ENCODE data around the gene PRR5.
"Not testable (repeated sequence)": the region's sequence is repeated elsewhere in the genome, so short reads cannot be mapped to it uniquely, and the experiment has no call there.

Gene PRR5

DNA sequence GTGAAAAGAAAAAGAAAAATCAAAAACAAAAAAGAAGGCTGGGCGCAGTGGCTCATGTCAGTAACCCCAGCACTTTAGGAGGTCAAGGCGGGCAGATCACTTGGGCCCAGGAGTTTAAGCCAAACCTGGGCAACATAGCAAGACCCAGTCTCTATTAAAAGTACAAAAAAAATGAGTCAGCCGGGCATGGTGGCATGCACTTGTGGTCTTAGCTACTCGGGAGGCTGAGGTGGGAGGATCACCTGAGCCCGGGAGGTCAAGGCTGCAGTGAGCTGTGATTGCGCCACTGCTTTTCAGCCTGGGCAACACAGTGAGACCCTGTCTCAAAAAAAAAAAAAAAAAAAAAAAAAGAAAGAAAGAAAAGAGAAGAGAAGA is 26.0 kb upstream of the PRR5 start:
- not testable (repeated sequence) for DNase-seq

DNA sequence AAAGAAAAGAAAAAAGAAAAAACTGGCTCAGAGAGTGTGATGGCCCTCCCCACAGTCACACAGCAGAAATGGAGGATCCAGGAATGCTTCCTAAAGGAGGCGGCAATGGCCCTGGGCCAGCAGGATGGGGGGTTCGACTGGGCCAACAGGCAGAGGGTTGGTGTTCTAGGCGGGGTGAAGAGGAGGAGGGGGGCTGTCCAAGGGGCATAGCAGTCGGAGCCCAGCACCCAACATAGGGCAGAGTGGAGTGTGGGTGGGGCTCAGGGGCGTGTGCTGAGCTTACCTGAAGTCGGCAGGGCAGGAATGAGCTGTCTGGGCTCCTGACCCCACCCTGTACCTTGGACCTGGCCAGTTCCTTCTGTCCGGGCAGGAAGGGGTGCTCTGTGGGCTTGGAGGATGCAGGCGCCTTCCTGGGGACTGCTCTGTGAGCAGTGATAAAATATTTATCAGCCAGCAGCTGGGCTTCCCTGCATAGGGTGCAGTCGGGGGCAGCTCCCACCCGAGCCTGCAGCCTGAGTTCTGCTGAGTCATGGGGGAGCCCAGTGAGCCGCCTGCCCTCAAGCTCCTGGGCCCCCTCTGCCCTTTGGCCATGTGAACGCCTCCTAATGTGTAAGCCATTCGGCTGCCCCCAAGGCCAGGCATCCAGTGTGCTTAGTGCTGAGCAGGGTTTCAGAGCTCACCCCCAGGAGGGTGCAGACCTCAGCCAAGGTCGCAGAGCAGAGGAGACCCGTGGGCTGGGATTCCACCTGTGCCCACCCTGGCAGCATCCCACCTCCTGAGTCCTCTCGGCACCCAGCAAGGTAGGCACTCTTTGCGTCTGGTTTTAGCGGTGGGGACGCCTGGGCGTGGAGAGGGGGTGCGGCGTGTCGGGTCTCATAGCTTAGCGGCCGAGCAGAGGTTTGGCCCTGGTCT is 25.3 kb upstream of the PRR5 start:
- DNase-seq, result no peak

DNA sequence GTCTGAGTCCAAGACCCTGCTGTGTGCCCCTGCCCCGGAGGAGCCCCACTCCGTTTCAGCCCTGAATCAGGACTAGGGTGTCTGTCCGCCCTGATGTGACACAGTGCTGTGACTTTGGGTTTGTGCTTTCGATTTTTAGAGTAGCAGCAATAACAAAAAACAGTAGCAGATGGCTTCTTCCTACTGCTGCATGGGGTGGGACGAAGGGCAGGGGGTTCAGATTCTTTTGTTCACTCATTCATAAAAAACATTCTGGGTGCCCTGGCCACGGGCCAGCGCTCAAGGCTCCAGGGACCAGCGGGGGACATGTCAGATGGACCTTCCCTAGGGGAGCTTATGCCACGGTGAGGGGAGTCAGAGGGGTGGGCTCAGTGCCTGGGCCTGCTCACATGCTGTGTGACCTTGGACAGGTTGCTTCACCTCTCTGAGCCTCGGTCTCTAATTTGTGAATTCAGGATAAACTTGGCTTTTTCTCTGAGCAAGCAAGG is 24.6 kb upstream of the PRR5 start:
- no peak for DNase-seq

DNA sequence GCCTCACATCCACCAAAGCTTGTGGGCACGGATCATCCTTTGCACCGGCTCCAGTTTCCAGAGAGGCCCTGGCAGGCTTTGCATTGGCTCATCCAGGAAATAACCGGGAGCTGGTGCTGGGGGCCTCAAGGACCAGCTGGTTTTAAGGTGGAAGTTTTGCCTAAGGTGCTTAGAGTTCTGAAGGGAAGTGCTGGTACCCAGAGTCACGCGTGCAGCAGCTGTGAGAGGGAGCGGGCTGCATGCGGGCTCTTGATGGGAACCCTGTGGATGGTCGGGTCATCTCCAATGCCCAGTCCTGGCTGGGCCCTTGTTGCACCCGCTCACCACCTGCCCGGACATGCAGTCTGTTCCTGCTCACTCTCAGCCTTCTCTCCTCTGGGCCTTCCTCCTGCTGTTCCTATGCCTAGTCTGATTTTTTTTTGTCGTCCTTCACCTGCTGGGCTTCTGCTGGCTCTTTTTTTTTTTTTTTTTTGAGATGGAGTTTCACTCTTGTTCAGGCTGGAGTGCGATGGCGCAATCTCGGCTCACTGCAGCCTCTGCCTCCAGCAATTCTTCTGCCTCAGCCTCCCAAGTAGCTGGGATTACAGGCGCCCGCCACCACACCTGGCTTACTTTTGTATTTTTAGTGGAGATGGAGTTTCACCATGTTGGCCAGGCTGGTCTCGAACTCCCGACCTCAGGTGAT is 24.0 kb upstream of the PRR5 start:
- no peak for DNase-seq

DNA sequence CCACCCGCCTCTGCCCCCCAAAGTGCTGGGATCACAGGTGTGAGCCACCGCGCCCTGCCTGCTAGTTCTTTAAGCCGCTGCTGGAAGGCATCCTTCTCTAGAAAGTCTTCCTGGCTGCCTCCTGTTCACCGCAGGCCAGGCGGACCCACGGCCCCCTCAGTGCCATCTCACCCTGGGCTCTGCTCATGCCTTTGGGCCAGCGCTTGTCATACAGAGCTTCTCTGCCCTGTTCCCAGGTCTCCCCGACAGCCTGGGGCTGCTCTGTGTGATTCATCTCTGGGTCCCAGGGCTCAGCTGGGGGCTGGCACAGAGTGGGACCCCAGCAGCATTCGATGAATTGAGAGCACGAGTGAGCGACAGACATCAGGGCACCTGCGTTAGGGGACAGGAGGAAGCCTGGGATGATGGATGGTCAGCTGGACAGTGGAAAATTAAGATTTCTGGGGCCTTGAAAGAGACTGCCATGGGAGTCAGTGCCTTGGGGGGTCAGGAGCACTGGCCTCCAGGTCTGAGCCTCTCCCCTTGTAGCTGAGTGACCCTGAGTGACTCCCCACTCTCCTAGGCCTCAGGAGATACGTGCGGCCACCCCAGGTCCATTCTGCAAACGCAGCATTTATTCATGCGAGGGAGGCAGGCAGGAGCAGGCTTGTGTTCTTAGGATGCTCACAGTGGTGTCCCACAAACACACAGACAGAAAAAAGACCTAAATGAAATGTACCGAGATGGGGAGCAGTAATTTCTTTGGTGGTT is 23.3 kb upstream of the PRR5 start:
- DNase-seq, result no peak

DNA sequence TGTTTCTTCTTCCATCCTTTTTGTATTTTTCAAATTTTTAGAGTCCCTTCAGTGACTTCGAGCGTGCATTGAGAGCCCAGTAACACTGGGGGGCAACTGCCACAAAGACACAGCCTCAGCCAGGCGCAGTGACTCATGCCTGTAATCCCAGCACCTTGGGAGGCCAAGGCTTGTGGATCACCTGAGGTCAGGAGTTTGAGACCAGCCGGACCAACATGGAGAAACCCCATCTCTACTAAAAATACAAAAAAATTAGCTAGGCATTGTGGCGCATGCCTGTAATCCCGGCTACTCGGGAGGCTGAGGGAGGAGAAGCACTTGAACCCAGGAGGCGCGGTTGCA is 22.7 kb upstream of the PRR5 start:
- not testable (repeated sequence) for DNase-seq

DNA sequence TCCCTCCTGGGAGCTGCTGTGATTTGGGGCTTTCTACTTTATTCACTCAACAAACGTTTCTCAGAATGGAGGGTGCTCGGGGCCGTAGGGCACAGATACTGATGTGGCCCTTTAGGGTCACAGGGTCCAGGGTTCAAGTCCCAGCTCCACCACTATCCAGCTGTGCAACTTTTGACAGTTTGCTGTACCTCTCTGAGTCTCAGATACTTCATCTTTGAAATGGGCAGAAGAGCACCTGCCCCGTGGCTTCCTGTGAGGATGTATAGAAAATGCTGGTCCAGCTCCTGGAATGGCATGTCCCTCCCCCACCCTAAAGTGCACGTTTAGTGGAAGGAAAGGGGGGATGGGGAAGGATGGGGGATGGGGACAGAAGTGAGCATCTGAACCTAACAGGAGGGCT is 21.9 kb upstream of the PRR5 start:
- no peak for DNase-seq

DNA sequence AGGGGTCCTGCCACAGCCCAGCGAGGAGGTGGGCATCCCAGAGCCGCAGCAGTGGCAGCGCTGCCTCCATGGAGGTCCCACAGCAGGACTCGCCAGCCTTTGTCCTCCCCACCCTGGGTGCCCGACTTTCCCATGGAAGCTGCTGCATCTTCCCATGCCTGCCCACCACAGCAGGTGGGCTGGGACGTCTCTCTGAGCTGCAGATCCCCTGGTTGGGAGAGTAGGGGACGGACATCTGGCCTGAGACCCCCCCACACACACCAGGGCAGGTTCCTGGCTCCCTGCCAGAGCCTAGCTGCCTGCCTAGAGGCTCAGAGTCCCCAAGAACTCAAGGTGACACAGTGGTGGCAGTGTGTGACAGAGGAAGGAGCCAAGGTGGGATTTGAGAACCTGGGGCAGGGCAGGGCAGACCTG is 21.5 kb upstream of the PRR5 start:
- no peak for DNase-seq

DNA sequence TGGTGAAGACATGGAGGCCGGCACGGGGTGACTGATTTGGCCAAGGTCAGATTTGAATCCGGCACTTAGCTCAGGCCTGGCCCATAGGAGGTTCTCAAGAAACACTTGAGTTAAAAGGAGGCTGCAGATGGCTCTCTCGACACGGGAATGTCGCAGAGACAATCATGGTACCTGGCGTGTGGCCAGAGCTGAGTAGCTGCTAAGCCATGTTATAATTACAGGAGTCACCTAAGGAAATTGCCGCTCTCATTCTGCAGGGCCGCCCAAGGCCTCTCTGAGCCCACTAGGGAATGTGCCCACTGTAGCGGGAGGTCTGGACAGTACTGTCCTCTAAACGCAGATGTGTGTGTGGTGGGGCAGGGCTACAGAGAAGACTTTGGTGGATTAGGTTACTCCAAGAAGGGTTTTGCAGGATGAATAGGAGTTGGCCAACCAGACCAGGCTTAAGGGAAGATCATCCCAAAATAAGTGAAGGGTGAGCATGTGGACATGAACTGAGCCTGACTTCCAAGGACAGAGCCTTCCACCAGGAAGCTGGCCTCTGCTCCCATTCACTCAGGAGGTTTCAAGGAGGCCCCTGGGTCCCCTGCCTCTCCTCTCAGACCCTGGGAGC is 19.3 kb upstream of the PRR5 start:
- no peak for DNase-seq

DNA sequence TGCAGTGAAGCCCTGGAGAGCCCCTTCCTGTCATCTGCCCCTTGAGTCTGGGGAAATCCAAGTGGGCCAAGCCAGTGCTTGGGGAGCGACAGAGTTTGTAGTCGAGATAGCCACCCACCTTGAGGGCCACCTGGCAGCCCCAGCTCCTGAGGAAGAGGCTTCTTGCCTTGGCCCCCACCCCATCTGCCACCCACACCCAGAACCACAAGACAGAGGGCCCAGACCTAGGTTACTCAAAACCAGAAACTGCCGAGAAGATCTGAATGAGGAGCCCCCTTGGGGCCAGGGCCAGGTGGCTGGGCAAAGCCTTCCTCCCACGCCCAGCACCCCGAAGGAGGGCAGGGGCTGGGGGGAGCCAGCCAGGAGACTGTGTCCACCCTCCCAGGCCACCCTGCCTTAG is 18.8 kb upstream of the PRR5 start:
- DNase-seq, result no peak

DNA sequence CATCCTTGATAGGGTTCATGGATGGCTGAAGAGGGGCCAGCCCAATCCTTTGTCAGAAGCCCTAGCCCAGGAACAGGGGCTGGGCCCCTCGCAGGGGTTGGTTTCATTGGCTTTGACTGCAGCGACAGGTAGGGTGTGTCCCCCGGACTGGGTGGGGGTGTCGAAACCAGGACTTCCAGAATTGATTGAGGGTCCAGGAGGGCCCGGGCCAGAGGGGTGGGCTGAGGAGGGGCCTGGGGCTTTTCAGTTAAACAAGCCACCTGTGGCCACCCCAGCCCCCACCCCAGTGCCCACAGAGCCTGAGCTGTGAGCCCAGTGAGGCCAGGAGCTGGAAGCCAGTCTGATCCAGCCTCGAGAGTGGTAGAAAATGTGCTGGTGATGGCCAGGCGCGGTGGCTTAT is 18.1 kb upstream of the PRR5 start:
- no peak for DNase-seq

DNA sequence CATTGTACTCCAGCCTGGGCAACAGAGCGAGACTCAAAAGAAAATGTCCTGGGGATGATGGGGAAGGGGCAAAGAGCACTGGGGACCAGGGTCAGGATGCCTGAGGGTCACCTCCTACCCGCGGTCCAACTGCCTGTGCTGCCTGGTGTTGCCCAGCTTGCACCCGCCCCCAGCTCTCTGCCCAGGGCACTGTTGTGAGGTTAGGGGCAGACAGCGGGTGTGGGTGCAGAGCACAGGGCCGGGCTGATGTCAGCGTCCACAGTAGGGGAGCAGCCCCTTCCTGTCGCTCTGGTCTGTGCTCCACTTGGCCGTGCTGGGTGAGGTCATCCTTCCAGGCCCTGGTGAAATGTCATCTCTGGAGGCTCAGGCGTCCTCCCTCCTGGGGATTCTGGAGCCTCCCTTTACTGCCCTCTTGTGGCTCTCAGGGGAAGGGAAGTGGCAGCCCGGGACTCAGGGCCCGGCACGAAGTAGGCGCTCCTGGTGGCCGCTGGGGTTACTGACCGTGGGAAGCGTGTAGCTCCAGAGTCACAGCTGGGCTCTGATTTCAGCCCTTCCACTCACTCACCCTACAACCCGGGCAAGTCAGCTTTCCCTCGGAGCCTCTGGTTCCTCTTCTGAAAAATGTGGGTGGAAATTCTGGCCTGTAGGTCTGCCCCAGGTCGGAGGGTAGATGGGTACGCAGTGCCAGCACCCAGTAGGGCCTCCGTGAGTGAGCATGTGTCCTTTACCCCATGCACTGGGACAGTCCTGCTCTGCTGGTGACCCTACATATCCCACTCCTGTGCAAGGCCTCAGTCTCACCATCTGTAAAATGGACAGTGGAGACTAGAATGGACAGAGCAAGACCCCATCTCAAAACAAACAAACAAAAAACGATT is 17.3 kb upstream of the PRR5 start:
- peak; percentile 77 for DNase-seq

DNA sequence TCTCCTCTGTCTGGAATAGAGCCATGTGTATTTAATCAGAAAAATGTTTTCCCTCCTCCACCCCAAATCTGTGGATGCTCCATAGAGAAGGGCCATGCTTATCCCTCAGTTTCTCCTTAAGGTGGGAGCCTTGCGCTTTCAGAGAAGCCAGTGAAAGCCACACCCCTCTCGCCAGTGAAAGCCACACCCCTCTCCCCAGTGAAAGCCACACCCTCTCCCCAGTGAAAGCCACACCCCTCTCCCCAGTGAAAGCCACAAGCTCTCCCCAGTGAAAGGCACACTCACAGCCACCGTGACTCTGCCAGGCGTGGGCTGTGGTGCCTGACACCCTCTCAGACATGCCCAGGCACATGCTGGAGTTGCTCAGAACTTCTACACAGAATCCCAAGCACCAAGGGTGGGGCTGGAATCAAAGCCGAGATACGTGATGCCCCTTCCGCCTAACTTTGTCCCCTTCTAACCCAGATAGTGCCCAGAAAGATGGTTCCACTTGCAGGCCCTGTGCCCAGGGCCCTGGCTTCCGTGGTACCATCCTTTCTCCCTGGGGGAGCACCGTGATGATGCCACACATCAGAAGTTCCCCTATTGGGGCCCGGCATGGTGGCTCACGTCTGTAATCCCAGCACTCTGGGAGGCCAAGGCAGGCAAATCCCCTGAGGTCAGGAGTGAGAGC is 16.5 kb upstream of the PRR5 start:
- DNase-seq, result peak; percentile 29

DNA sequence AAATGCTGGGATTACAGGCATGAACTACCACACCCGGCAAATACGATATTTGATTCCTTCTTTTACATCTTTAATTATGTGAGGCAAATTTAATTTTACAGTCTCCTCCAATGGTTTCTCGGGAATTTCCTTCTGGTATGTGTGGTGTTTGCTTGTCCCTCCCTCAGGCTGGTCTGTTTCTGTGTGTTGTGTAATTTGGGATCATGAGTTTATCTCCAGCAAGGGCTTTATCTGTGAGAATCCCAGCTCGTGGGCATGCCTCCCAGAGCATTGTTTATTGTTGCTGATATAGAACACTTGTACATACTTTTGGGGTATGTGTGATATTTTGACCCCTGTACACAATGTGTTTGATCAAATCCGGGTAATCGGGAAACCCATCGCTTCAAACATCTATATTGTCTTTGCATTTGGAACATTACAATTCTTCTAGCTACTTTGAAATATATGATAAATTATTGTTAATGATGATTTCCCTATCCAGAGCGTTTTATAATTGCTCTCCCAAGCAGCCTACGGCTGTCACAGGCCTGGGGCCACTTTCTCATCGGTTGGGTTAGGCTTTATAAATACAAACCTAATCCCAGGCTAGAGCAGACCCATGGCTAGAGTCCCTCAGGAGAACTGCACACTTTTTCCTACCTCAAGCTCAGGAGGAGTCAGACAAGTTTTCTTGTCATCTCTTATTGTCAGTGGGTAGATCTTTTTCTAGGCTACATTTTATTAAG is 15.0 kb upstream of the PRR5 start:
- DNase-seq, result peak; percentile 76

DNA sequence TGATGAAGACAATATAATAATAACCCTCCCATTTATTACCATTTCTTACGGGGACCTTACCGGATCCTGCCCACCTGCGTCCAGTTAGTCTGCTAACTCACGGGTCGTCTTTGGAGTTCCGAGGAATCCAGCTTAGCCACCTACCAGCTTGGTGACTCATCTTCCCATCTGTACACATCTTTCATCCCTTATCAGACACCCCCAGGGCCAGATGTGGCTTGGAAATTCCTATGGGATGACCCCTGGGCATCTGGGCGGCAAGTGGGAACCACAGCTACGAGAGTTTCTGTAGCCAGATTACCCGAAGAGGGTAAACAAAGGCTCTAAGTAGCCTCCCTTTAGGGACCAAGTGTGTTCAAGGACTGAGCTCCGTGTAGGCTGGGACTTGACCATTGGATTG is 12.8 kb upstream of the PRR5 start:
- peak; percentile 72 for DNase-seq

DNA sequence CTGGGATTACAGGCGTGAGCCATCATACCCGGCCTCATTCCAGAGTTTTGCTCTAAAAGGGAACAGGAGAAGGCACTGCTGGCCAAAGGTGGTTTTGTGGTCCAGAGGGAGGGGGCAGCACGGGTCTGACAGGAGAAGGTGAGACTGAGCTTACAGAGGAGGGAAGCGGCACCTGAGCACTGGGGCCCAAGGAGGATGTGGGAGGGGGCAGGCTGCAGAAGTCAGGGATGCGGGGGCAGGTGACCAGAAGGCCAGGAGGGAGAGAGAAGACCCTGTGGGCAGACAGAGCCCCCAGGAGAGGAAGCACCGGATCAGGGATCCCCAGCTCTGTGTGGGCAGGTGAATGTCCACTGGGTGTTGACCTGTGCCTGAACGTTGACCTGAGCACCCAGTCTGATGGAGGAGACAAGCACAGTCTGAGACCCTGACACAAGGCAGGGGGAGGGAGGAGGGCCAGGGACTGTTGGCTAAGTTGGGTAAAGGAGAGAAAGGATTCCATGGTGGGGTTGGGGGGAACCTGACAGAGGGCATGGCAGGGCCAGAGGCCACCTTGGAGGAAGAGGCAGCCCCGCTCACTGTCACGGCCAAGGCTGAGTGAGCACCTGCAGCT is 12.0 kb upstream of the PRR5 start:
- no peak for DNase-seq

DNA sequence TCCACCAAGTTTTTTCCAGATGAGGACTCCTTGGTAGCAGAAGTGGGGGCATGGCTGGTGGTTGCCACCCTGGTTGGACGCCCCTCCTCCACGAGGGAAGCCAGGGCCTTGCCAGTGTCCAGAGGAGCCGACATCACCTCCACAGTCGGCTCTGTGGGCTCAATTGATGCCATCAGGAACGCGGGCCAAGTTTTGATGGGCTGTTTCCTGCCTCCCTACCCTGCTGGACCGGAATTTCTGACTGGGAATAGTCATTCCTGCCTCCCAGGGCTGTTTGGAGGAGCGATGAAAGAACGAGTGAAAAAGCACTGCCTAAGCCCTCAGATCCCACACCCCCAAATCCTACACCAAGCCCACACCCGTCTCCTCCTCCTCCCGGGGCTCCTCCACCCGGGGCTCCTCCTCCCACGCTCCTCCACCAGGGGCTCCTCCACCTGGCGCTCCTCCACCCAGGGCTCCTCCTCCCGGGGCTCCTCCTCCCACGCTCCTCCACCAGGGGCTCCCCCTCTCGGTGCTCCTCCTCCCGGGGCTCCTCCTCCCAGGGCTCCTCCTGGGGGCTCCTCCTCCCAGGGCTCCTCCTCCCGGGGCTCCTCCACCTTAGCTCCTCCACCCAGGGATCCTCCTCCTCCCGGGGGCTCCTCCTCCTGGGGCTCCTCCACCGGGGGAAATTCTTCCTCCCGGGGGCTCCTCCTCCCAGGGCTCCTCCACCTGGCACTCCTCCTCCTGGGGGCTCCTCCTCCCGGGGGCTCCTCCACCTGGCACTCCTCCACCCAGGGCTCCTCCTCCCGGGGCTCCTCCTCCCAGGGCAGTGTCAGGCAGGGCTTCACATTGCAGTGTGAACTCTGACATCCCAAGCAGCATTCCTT is 10.0 kb upstream of the PRR5 start:
- peak; percentile 77 for DNase-seq

DNA sequence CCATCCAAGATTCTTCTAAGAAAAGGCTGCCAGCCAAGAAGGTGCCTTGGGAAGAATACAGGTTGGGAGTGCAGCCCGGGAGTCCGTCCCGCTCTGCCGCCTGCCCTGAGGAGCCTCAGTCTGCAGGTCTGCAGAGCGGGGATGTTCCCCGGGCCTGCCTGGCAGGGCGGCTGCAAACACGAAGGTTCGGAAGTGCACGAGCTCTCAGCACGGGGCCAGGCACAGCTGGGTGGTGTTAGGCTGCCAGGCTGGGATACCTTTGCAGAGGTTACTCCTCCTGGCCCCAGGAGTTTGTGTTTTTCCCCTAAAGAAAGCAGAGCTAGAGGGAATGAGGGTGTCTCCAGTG is 9.4 kb upstream of the PRR5 start:
- no peak for DNase-seq

DNA sequence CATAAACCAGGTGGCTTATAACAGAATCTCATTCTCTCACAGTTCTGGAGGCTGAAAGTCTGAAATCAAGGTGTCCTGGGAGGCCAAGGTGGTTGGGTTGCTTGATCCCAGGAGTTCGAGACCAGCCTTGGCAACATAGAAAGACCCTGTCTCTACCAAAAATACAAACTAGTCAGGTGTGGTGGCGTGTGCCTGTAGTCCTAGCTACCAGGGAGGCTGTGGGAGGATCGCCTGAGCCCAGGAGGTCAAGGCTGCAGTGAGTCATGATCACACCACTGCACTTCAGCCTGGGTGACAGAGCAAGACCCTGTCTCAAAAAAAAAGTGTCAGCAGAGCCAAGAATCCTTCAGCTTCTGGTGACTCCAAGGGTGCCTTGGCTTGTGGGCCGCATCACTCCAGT is 8.9 kb upstream of the PRR5 start:
- no peak for DNase-seq

DNA sequence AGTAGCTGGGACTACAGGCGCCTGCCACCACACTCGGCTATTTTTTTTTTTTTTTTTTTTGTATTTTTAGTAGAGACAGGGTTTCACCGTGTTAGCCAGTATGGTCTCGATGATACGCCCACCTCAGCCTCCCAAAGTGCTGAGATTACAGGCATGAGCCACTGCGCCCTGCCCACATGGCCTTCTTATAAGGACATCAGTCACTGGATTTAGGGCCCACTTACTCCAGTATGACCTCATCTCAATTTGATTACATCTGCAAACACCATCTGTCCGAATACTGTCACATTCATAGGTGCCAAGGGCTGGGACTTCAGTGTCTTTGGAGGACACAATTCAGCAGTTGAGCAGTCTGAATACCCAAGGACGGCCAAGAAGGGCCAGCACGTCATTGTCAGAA is 8.2 kb upstream of the PRR5 start:
- DNase-seq, result no peak
